HepG2 (cell line): ENCODE results near the gene ZNF628. TPM values are rescaled to one million over a fixed set of nuclear protein-coding genes. Genes with fewer than 3 reads are reported as not detected.

Experiments used
- HMG20B ChIP-seq: conservative IDR thresholded peaks from 2 replicates; pipeline ENCODE4 v1.6.1; 2016; ENCODE audit warnings: missing genetic modification reagents, missing compliant biosample characterization
- JUN ChIP-seq: sonication (generic); formaldehyde crosslinking; IDR thresholded peaks from 2 replicates; pipeline ENCODE4 v1.4.0; 2020; ENCODE audit warnings: mild to moderate bottlenecking, missing genetic modification reagents
- MATR3 ChIP-seq: sonication (generic); formaldehyde crosslinking; IDR thresholded peaks from 2 replicates; pipeline ENCODE4 v1.4.0; 2020; ENCODE audit warnings: missing genetic modification reagents
- NCOA5 ChIP-seq: sonication (generic); formaldehyde crosslinking; IDR thresholded peaks from 2 replicates; pipeline ENCODE4 v1.4.0; 2020; ENCODE audit warnings: missing genetic modification reagents
- NR2C2 ChIP-seq: sonication (generic); formaldehyde crosslinking; IDR thresholded peaks from 2 replicates; pipeline ENCODE4 v1.4.0; 2020; ENCODE audit warnings: missing genetic modification reagents, mild to moderate bottlenecking, moderate library complexity, borderline replicate concordance
- PCBP1 ChIP-seq: fragments of 200-400 bp; formaldehyde crosslinking; IDR thresholded peaks from 2 replicates; pipeline ENCODE4 v1.6.1; 2017; ENCODE audit warnings: mild to moderate bottlenecking, low read depth, low read length, borderline replicate concordance
- SSRP1 ChIP-seq: IDR thresholded peaks from 2 replicates; pipeline ENCODE4 v1.6.1; 2016; ENCODE audit warnings: control low read depth
- ZBTB38 ChIP-seq: sonication (generic); formaldehyde crosslinking; IDR thresholded peaks from 2 replicates; pipeline ENCODE4 v1.5.1; 2020; ENCODE audit warnings: mild to moderate bottlenecking, missing genetic modification reagents
- ZFP82 ChIP-seq: sonication (generic); formaldehyde crosslinking; IDR thresholded peaks from 2 replicates; pipeline ENCODE4 v1.5.1; 2020; ENCODE audit warnings: mild to moderate bottlenecking, missing genetic modification reagents, borderline replicate concordance
- ZNF235 ChIP-seq: sonication (generic); formaldehyde crosslinking; IDR thresholded peaks from 2 replicates; pipeline ENCODE4 v1.8.1; 2023; ENCODE audit warnings: mild to moderate bottlenecking, missing genetic modification reagents, borderline replicate concordance
- ZNF33B ChIP-seq: sonication (generic); formaldehyde crosslinking; IDR thresholded peaks from 2 replicates; pipeline ENCODE4 v1.5.1; 2020; ENCODE audit warnings: mild to moderate bottlenecking, missing genetic modification reagents
- ZNF382 ChIP-seq: sonication (generic); formaldehyde crosslinking; IDR thresholded peaks from 2 replicates; pipeline ENCODE4 v1.5.0; 2020; ENCODE audit warnings: missing genetic modification reagents, mild to moderate bottlenecking, borderline replicate concordance
- polyA plus RNA-seq, 8 experiments: library from polyadenylated mRNA; depleted of rRNA in 3 of 8; stranded (reverse) in 7 of 8; unstranded in 1 of 8; fragments of >200 nt; fragmentation: Illumina TruSeq in 4 of 8; extraction: Trizol in 4 of 8; gene quantifications; 2 replicates each; pipeline versions ENCODE4 v1.2.1 to v1.2.3, GENCODE V29; 2011 to 2016; ENCODE audit warnings: low read depth in 4 of 8, missing spikeins in 1 of 8, mixed read lengths in 1 of 8; ENCODE audit not compliant: insufficient read depth in 1 of 8
- total RNA-seq, 5 experiments: library from RNA; depleted of rRNA; stranded (reverse); fragments of >200 nt; fragmentation: Illumina TruSeq; extraction: Trizol; gene quantifications; 2 replicates each; pipeline ENCODE4 v1.2.3, GENCODE V29; 2016; ENCODE audit warnings: low read depth in 1 of 5
- TF ChIP-seq, protein P1 (sequence below): sonication (generic); formaldehyde crosslinking; IDR thresholded peaks from 2 replicates; pipeline ENCODE4 v1.4.0; 2020; ENCODE audit warnings: missing genetic modification reagents
- TF ChIP-seq, protein P2 (sequence below): conservative IDR thresholded peaks from 2 replicates; pipeline ENCODE4 v1.6.1; 2018; ENCODE audit warnings: missing genetic modification reagents
- TF ChIP-seq, protein P3 (sequence below): IDR thresholded peaks from 2 replicates; pipeline ENCODE4 v1.6.1; 2018; ENCODE audit warnings: missing genetic modification reagents
- TF ChIP-seq, protein P4 (sequence below): IDR thresholded peaks from 2 replicates; pipeline ENCODE4 v1.4.0; 2020; ENCODE audit warnings: mild to moderate bottlenecking, missing genetic modification reagents
- TF ChIP-seq, protein P5 (sequence below): sonication (generic); formaldehyde crosslinking; IDR thresholded peaks from 2 replicates; pipeline ENCODE4 v1.8.1; 2023; ENCODE audit warnings: mild to moderate bottlenecking, missing genetic modification reagents, borderline replicate concordance
- TF ChIP-seq, protein P6 (sequence below): sonication (generic); formaldehyde crosslinking; IDR thresholded peaks from 2 replicates; pipeline ENCODE4 v1.5.0; 2020; ENCODE audit warnings: mild to moderate bottlenecking, missing genetic modification reagents

The ZNF628 gene
- total and polyA plus RNA-seq, 2 of the 13 experiments (the other 11 are each of a cell fraction or from before 2014, with no cell fraction given), result 0.54 to 1.2 TPM

DNA sequence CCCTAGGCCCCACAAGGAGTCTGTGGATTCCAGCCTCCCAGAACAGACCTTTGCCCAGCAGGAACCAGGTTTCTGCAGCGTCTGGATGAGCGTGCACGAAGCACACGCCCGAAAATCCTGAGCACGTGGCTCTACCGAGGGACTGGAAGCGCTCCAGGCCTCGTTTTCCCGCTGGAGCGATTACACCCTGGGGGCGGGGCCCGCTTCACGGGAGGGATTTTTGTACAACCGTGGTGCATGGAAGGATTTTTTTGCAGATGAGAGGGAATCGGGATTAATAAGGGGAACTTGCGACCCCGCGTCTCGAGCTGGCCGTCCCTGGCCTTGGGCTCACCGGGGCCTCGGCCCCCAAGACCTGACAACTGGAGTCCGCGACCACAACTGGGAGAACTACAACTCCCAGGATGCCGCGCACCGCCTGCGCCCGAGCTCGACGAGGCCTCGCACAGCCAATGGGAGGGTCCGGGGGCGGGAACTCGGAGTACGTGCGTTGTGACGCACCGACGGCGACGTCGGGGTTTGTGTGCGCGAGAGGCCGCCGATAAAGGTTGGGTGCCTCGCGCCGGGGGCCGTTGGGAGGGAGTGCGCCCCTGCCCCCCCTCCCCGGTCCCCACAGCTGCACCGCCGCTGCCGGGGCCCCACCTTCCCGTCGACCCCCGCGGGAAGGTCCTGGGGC, at the start of gene ZNF628 (continued):
- TF ChIP-seq, protein P1, sequence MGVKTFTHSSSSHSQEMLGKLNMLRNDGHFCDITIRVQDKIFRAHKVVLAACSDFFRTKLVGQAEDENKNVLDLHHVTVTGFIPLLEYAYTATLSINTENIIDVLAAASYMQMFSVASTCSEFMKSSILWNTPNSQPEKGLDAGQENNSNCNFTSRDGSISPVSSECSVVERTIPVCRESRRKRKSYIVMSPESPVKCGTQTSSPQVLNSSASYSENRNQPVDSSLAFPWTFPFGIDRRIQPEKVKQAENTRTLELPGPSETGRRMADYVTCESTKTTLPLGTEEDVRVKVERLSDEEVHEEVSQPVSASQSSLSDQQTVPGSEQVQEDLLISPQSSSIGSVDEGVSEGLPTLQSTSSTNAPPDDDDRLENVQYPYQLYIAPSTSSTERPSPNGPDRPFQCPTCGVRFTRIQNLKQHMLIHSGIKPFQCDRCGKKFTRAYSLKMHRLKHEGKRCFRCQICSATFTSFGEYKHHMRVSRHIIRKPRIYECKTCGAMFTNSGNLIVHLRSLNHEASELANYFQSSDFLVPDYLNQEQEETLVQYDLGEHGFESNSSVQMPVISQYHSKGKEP (CRISPR knock-in tag), result no peak
- TF ChIP-seq, protein P2, sequence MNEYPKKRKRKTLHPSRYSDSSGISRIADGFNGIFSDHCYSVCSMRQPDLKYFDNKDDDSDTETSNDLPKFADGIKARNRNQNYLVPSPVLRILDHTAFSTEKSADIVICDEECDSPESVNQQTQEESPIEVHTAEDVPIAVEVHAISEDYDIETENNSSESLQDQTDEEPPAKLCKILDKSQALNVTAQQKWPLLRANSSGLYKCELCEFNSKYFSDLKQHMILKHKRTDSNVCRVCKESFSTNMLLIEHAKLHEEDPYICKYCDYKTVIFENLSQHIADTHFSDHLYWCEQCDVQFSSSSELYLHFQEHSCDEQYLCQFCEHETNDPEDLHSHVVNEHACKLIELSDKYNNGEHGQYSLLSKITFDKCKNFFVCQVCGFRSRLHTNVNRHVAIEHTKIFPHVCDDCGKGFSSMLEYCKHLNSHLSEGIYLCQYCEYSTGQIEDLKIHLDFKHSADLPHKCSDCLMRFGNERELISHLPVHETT, result peak; percentile 98
- peak; percentile 84; the same call in 1 of the 2 replicates for TF ChIP-seq ZNF33B (CRISPR knock-in tag)
- TF ChIP-seq, protein P3, sequence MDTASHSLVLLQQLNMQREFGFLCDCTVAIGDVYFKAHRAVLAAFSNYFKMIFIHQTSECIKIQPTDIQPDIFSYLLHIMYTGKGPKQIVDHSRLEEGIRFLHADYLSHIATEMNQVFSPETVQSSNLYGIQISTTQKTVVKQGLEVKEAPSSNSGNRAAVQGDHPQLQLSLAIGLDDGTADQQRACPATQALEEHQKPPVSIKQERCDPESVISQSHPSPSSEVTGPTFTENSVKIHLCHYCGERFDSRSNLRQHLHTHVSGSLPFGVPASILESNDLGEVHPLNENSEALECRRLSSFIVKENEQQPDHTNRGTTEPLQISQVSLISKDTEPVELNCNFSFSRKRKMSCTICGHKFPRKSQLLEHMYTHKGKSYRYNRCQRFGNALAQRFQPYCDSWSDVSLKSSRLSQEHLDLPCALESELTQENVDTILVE (CRISPR knock-in tag), result peak; percentile 98
- TF ChIP-seq, protein P4, sequence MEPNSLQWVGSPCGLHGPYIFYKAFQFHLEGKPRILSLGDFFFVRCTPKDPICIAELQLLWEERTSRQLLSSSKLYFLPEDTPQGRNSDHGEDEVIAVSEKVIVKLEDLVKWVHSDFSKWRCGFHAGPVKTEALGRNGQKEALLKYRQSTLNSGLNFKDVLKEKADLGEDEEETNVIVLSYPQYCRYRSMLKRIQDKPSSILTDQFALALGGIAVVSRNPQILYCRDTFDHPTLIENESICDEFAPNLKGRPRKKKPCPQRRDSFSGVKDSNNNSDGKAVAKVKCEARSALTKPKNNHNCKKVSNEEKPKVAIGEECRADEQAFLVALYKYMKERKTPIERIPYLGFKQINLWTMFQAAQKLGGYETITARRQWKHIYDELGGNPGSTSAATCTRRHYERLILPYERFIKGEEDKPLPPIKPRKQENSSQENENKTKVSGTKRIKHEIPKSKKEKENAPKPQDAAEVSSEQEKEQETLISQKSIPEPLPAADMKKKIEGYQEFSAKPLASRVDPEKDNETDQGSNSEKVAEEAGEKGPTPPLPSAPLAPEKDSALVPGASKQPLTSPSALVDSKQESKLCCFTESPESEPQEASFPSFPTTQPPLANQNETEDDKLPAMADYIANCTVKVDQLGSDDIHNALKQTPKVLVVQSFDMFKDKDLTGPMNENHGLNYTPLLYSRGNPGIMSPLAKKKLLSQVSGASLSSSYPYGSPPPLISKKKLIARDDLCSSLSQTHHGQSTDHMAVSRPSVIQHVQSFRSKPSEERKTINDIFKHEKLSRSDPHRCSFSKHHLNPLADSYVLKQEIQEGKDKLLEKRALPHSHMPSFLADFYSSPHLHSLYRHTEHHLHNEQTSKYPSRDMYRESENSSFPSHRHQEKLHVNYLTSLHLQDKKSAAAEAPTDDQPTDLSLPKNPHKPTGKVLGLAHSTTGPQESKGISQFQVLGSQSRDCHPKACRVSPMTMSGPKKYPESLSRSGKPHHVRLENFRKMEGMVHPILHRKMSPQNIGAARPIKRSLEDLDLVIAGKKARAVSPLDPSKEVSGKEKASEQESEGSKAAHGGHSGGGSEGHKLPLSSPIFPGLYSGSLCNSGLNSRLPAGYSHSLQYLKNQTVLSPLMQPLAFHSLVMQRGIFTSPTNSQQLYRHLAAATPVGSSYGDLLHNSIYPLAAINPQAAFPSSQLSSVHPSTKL (CRISPR knock-in tag), result no peak
- TF ChIP-seq, protein P5, sequence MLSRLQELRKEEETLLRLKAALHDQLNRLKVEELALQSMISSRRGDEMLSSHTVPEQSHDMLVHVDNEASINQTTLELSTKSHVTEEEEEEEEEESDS (CRISPR knock-in tag), result no peak
- TF ChIP-seq HMG20B (CRISPR knock-in tag), result peak; percentile 15; the same call in 1 of the 2 replicates
- no peak for TF ChIP-seq ZNF382 (CRISPR knock-in tag)
- no peak; the same call in 1 of the 2 replicates for TF ChIP-seq ZNF235 (CRISPR knock-in tag)
- TF ChIP-seq PCBP1, result peak; percentile 74; the same call in 1 of the 2 replicates
- TF ChIP-seq, protein P6, sequence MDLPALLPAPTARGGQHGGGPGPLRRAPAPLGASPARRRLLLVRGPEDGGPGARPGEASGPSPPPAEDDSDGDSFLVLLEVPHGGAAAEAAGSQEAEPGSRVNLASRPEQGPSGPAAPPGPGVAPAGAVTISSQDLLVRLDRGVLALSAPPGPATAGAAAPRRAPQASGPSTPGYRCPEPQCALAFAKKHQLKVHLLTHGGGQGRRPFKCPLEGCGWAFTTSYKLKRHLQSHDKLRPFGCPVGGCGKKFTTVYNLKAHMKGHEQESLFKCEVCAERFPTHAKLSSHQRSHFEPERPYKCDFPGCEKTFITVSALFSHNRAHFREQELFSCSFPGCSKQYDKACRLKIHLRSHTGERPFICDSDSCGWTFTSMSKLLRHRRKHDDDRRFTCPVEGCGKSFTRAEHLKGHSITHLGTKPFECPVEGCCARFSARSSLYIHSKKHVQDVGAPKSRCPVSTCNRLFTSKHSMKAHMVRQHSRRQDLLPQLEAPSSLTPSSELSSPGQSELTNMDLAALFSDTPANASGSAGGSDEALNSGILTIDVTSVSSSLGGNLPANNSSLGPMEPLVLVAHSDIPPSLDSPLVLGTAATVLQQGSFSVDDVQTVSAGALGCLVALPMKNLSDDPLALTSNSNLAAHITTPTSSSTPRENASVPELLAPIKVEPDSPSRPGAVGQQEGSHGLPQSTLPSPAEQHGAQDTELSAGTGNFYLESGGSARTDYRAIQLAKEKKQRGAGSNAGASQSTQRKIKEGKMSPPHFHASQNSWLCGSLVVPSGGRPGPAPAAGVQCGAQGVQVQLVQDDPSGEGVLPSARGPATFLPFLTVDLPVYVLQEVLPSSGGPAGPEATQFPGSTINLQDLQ (CRISPR knock-in tag), result no peak
- no peak for TF ChIP-seq NCOA5 (CRISPR knock-in tag)
- peak; percentile 81 for TF ChIP-seq NR2C2 (CRISPR knock-in tag)
- TF ChIP-seq ZFP82 (CRISPR knock-in tag), result no peak; the same call in 1 of the 2 replicates
- no peak for TF ChIP-seq SSRP1 (CRISPR knock-in tag)
- TF ChIP-seq ZBTB38 (CRISPR knock-in tag), result peak; percentile 90
- TF ChIP-seq JUN (CRISPR knock-in tag), result peak; percentile 68; the same call in 1 of the 2 replicates
- no peak for TF ChIP-seq MATR3 (CRISPR knock-in tag)
